PFSK-1 (cell line): ENCODE data around the gene POU2AF3.

ENCODE experiments used
- POLR2AphosphoS5 ChIP-seq: IDR thresholded peaks from 2 replicates; pipeline ENCODE4 v1.6.1; 2012; ENCODE audit warnings: low read depth, mild to moderate bottlenecking, control low read depth, low read length, moderate library complexity
- REST ChIP-seq, 2 experiments: IDR thresholded peaks; 2 replicates each; pipeline versions ENCODE4 v1.6.1 to v1.8.0; 2011 to 2012; ENCODE audit warnings: low read depth in 2 of 2, low read length in 2 of 2, control low read depth in 1 of 2, inconsistent platforms in 1 of 2, mild to moderate bottlenecking in 1 of 2, moderate library complexity in 1 of 2; ENCODE audit not compliant: insufficient read depth in 1 of 2
- SIN3A ChIP-seq: IDR thresholded peaks from 2 replicates; pipeline ENCODE4 v1.6.1; 2012; ENCODE audit warnings: mild to moderate bottlenecking, low read length, moderate library complexity, borderline replicate concordance; ENCODE audit not compliant: insufficient read depth
- TAF1 ChIP-seq: IDR thresholded peaks from 2 replicates; pipeline ENCODE4 v1.6.1; 2012; ENCODE audit warnings: low read length, control low read depth, borderline replicate concordance; ENCODE audit not compliant: insufficient read depth

DNA sequence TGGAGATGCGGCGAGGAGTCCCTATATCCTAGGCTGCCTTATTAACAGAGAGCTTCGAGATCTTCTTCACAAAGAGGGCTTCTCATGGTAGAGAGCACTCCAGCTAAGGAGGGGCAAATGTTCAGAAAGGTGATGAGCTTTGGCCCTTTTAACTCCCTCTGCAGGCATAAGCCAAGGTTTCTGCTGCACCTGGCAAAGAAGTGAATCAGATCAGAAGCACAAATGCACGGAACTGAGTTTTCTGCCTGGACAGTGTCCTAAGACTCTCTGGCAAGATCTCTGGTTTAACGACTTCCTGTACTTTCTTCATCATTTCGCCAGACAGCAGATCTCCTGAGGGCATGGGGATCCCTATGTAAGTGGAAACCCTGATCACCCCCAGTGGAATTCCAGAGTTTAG, 37.2 kb downstream of the POU2AF3 start:
- TF ChIP-seq POLR2AphosphoS5: no peak
- no peak for TF ChIP-seq TAF1
- no peak for TF ChIP-seq SIN3A
- TF ChIP-seq REST (IDR thresholded peaks at IDR 0.05; ENCODE audit: insufficient read depth in 1 of 2, low read depth in 2 of 2, low read length in 2 of 2): no peak
